Measurements from ENCODE around the gene LRRC1. TPM values are rescaled to one million over a fixed set of nuclear protein-coding genes. Genes with fewer than 3 reads are reported as not detected.

LRRC1 gene
- total and polyA plus RNA-seq, 8 donors: 8.6 to 16.4 (median 10.3) TPM

DNA sequence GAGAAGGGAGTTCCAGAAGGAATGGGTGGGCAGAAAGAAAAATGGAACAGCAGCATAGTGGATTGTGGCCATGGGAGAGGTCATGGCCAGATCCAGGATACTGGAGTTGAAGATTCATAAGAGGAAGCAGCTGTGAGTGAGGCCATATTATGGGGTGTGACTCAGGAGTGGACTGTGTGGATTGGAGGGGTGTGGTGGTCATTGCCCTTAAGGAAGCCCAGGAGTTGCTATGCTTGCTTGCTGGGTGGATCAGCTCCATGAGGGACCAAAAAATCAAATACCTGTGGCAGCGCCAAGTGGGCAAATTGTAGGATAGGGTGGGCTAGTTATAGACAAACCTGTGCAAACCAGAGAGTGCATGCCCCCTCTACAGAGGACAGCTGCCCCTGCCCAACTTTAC lies 18.3 kb downstream of the LRRC1 start:
- Histone ChIP-seq H3K36me3 (no peaks in the 10 kb centered on the region), H3K27me3 (no peaks in the 10 kb centered on the region), H3K4me3 (no peak overlapping the region), H3K4me1 (no peaks in the 10 kb centered on the region), H3K9me3 (no peaks in the 10 kb centered on the region), H3K27ac (no peak overlapping the region)
- DNase-seq: no peak
- no peak for ATAC-seq
- intact Hi-C loops (cut with DNase I): no loop called here
- TF ChIP-seq, protein P1, sequence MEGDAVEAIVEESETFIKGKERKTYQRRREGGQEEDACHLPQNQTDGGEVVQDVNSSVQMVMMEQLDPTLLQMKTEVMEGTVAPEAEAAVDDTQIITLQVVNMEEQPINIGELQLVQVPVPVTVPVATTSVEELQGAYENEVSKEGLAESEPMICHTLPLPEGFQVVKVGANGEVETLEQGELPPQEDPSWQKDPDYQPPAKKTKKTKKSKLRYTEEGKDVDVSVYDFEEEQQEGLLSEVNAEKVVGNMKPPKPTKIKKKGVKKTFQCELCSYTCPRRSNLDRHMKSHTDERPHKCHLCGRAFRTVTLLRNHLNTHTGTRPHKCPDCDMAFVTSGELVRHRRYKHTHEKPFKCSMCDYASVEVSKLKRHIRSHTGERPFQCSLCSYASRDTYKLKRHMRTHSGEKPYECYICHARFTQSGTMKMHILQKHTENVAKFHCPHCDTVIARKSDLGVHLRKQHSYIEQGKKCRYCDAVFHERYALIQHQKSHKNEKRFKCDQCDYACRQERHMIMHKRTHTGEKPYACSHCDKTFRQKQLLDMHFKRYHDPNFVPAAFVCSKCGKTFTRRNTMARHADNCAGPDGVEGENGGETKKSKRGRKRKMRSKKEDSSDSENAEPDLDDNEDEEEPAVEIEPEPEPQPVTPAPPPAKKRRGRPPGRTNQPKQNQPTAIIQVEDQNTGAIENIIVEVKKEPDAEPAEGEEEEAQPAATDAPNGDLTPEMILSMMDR (IDR thresholded peaks at IDR 0.05): no peak

DNA sequence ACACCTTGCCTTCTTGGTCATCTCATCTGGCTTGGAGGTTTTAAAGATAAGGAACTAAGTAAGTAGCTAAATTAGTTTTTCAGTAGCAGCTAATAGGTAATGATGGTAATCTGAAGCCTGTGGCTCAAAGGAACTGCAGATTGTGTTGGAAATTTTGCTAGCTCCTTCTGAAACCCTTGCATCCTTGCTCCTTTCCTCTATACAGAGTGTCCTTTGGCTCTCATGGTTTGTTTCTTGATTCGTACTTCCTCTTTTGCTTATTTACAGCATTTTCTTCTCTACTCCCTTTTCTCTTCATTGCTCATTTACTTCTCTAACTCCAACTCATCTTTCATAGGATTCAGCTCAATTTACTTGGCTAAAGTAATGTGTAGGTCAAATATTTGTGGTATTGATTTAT lies 19.0 kb downstream of the LRRC1 start:
- no peaks in the 10 kb centered on the region for H3K9me3 ChIP-seq
- no peaks in the 10 kb centered on the region for H3K27me3 ChIP-seq
- no peaks in the 10 kb centered on the region for H3K36me3 ChIP-seq
- ATAC-seq (no peak), DNase-seq (no peak)
- H3K4me3 ChIP-seq: no peak overlapping the region
- intact Hi-C loops (cut with DNase I): no loop called here
- no peaks in the 10 kb centered on the region for H3K4me1 ChIP-seq
- no peak overlapping the region for H3K27ac ChIP-seq
- TF ChIP-seq, protein P1 (IDR thresholded peaks at IDR 0.05): no peak

DNA sequence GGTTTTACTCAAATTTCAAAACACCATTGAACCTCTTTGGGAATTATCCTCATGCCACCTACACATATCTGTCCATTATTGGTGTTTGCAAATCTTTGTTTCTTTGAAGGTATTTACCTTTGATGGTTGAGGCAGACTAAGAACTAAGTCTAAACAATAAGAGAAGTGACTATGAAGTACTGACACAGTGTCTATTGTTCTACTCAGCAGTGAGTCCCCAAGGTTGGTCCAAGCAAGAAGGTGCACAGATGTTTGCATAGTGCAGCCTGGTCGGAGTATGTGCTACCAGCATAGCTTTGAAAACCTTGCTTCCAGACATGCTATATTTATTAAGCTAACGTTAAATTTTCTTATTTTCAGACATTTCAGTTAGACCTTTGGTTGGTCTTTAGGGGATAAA lies 19.5 kb downstream of the LRRC1 start:
- H3K4me3 ChIP-seq: no peak overlapping the region
- no peaks in the 10 kb centered on the region for H3K27me3 ChIP-seq
- H3K9me3 ChIP-seq: no peaks in the 10 kb centered on the region
- no peak overlapping the region for H3K27ac ChIP-seq
- no peaks in the 10 kb centered on the region for H3K4me1 ChIP-seq
- DNase-seq (no peak), ATAC-seq (no peak)
- TF ChIP-seq, protein P1 (IDR thresholded peaks at IDR 0.05): no peak
- intact Hi-C loops (cut with DNase I): no loop called here
- no peaks in the 10 kb centered on the region for H3K36me3 ChIP-seq

DNA sequence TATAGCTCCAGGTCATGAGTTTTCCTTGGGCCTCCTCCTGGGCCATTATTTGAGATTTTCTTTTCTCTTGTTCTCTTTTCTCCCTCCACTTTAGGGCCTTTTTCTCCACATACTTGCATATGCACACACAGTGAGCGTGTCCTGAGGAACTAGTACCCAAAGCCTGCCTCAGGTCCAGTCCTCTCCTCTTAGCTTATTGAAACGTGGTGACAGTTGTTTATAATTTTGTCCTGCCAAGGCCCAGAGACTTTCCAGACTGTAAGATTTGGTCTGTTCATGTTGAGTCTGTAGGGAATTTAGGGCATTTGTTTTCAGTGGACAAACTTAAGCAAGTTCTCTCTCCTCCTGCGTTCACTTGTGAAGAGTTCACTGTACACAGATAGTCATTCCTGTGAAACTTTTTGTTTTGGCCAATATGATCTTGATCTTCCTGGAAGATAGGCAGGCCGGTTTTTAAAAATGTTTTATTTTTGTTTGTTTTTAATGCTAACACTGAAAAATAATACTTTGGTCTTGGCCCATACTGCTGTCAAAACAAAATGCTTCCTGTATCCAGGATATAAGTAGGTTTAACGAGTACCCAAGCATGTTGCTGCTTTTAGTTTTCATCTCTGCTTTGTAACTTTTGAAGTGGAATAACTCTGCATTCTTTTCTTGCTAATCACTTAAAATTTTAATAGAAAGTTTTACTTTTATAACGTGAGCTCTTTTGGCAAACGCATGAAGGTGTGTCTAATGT lies 20.7 kb downstream of the LRRC1 start:
- H3K4me1 ChIP-seq: no peaks in the 10 kb centered on the region
- DNase-seq (no peak), ATAC-seq (peak; percentile 17)
- no peak overlapping the region for H3K4me3 ChIP-seq
- TF ChIP-seq, protein P1 (IDR thresholded peaks at IDR 0.05): no peak
- no peak overlapping the region for H3K27ac ChIP-seq
- intact Hi-C loops (cut with DNase I): no loop called here
- no peaks in the 10 kb centered on the region for H3K9me3 ChIP-seq
- H3K27me3 ChIP-seq: no peaks in the 10 kb centered on the region
- no peaks in the 10 kb centered on the region for H3K36me3 ChIP-seq

DNA sequence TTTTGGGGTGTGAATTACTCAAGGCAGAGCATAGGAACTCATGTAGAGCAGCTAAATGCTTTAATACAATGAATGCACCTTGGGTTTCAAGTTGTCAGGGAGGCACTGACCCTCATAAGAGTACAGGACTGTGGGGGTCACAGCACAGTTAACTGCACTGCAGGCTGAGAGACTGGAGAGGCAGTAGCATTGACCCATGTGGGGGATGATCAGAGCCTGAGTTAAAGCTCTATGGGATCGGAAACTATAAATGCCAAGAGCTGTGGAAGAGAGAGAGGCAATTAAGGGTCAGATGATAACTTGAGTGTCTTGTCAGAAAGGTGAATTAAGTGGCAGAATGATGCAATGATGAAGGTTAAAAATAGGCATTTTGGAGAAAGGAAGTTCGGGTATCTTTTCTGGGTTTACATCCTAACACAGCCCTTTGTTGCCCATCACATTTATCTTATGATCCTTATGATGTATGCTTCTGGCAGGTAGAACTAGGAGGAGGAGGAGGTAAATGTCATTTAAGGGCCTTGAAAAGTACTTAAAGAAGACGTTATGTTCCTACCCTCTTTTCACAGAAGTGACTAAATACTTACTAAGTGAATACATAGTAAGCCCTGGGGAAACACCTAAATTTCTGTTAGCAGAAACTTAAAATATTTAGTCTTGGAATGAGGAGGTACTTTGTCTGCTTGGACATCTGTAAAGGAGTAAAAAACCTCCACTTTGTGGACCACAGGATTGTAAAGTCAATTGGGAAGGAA lies 24.2 kb downstream of the LRRC1 start:
- H3K9me3 ChIP-seq: no peaks in the 10 kb centered on the region
- no peaks in the 10 kb centered on the region for H3K4me1 ChIP-seq
- H3K27me3 ChIP-seq: no peaks in the 10 kb centered on the region
- intact Hi-C loops (cut with DNase I): no loop called here
- H3K36me3 ChIP-seq: no peaks in the 10 kb centered on the region
- no peak for DNase-seq
- no peak for ATAC-seq
- H3K27ac ChIP-seq: no peak overlapping the region
- TF ChIP-seq, protein P1 (IDR thresholded peaks at IDR 0.05): no peak
- no peak overlapping the region for H3K4me3 ChIP-seq

All from left lung (tissue), 10 donors.